Nephron (organoid): ENCODE data around the gene CD46.
A peak's percentile ranks its signal among the peaks of the same experiment; 100 is the strongest.

Experiments used
- H3K27ac Mint-ChIP-seq, 3 experiments: 2 replicates each; pipeline ENCODE4 v1.8.0; 2020; ENCODE audit warnings: mixed read lengths in 3 of 3, mild to moderate bottlenecking in 2 of 3, moderate library complexity in 1 of 3
- H3K27me3 Mint-ChIP-seq: 2 replicates; pipeline ENCODE4 v1.8.0; 2021; ENCODE audit warnings: low read depth, mild to moderate bottlenecking, moderate library complexity, mixed read lengths
- H3K36me3 Mint-ChIP-seq: 2 replicates; pipeline ENCODE4 v1.8.0; 2020; ENCODE audit warnings: low read depth, mixed read lengths
- H3K4me1 Mint-ChIP-seq: 2 replicates; pipeline ENCODE4 v1.8.0; 2020; ENCODE audit warnings: mixed read lengths
- H3K4me3 Mint-ChIP-seq, 3 experiments: 2 replicates each; pipeline ENCODE4 v1.8.0; 2020; ENCODE audit warnings: mild to moderate bottlenecking in 3 of 3, mixed read lengths in 3 of 3, moderate library complexity in 2 of 3
- H3K9me3 Mint-ChIP-seq: 2 replicates; pipeline ENCODE4 v1.8.0; 2020; ENCODE audit warnings: mixed read lengths
- CTCF ChIP-seq, 3 experiments: fragments of 200-600 bp; sonication (generic); IDR thresholded peaks; one replicate each; pipeline ENCODE4 v1.5.0; 2021; ENCODE audit warnings: antibody characterized with exemption in 3 of 3; ENCODE audit not compliant: unreplicated experiment in 3 of 3

The CD46 gene

GRCh38 chr1:207827488-207827830 lies 75.6 kb downstream of the CD46 start:
- Mint-ChIP-seq H3K4me3 (no peak overlapping the region), H3K4me1 (peaks cover 11% of the 10 kb centered on the region), H3K36me3 (no peaks in the 10 kb centered on the region), H3K9me3 (no peaks in the 10 kb centered on the region), H3K27me3 (peaks cover 9% of the 10 kb centered on the region), H3K27ac (no peak overlapping the region)
- TF ChIP-seq CTCF (IDR thresholded peaks at IDR 0.05; ENCODE audit: unreplicated experiment in 3 of 3), result no peak

- no peak overlapping the region for H3K27ac Mint-ChIP-seq
- H3K27me3 Mint-ChIP-seq, result peaks cover 6% of the 10 kb centered on the region
- no peak for TF ChIP-seq CTCF (IDR thresholded peaks at IDR 0.05; ENCODE audit: unreplicated experiment in 3 of 3)
- no peaks in the 10 kb centered on the region for H3K9me3 Mint-ChIP-seq
- H3K4me3 Mint-ChIP-seq, result no peak overlapping the region
- H3K4me1 Mint-ChIP-seq, result peaks cover 6% of the 10 kb centered on the region
- no peaks in the 10 kb centered on the region for H3K36me3 Mint-ChIP-seq
Measured at GRCh38 chr1:207828046-207828445, 76.2 kb downstream of the CD46 start.

- Mint-ChIP-seq H3K4me1 (peaks cover 6% of the 10 kb centered on the region), H3K9me3 (no peaks in the 10 kb centered on the region), H3K4me3 (no peak overlapping the region), H3K36me3 (no peaks in the 10 kb centered on the region), H3K27ac (no peak overlapping the region), H3K27me3 (peaks cover 5% of the 10 kb centered on the region)
- TF ChIP-seq CTCF (IDR thresholded peaks at IDR 0.05; ENCODE audit: unreplicated experiment in 3 of 3), result peak; percentile 50 to 79 (median 64)
Measured at GRCh38 chr1:207828485-207829158, 76.8 kb downstream of the CD46 start.

- no peak overlapping the region for H3K27ac Mint-ChIP-seq
- H3K36me3 Mint-ChIP-seq, result no peaks in the 10 kb centered on the region
- H3K9me3 Mint-ChIP-seq, result no peaks in the 10 kb centered on the region
- H3K4me3 Mint-ChIP-seq, result no peak overlapping the region
- no peaks in the 10 kb centered on the region for H3K27me3 Mint-ChIP-seq
- no peak for TF ChIP-seq CTCF (IDR thresholded peaks at IDR 0.05; ENCODE audit: unreplicated experiment in 3 of 3)
- H3K4me1 Mint-ChIP-seq, result no peaks in the 10 kb centered on the region
Measured at GRCh38 chr1:207829576-207829975, 77.7 kb downstream of the CD46 start.

- H3K36me3 Mint-ChIP-seq, result no peaks in the 10 kb centered on the region
- H3K4me1 Mint-ChIP-seq, result no peaks in the 10 kb centered on the region
- H3K27ac Mint-ChIP-seq, result no peak overlapping the region
- no peaks in the 10 kb centered on the region for H3K9me3 Mint-ChIP-seq
- TF ChIP-seq CTCF (IDR thresholded peaks at IDR 0.05; ENCODE audit: unreplicated experiment in 3 of 3), result no peak
- H3K4me3 Mint-ChIP-seq, result no peak overlapping the region
- no peaks in the 10 kb centered on the region for H3K27me3 Mint-ChIP-seq
Measured at GRCh38 chr1:207830788-207831187, 78.9 kb downstream of the CD46 start.
